ENCODE results near the gene CABCOCO1.

The CABCOCO1 gene

DNA sequence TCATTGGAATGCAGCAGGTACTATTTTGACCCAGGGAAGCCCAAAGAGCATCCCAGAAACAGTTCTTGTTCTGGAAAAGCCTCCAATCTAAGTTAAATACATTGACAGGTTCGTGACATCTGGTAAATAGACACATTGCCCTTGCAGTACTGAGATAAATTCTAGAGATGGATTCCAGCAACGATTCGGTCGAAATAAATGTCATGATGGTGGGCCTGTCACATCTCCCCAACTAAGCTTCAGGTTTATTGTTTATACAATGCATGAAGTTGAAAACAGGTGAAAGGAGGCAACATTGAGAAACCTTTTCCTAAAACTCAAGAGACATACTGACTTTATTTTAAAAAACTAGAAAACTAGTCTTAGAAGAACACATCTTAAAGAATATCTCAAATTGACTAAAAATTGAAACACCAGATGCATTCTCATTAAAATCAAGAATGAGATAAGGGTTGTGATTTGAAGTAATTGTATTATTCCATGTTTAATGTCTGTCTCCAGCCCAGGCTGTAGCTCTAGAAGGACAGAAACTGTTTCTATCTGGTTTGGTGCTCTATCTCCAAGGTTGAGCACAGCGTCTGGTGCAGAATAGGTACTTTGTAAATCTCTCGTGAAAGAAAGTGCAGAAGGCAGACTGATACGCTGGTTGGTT is 114.0 kb downstream of the CABCOCO1 start:
- no peak overlapping the region for H3K4me3 ChIP-seq (replicated peaks; ENCODE audit: low read depth, low read length)
- no peaks in the 10 kb centered on the region for H3K27me3 ChIP-seq (replicated peaks; ENCODE audit: control insufficient read depth, insufficient read depth, low read length)
- DNase-seq (ENCODE audit: extremely low read depth, insufficient read length) = no peak
- H3K36me3 ChIP-seq (ENCODE audit: control insufficient read depth, insufficient read depth, low read length) = no peaks in the 10 kb centered on the region
- TF ChIP-seq CTCF (IDR thresholded peaks at IDR 0.05; ENCODE audit: insufficient read depth, low read length, poor library complexity, severe bottlenecking) = no peak

DNA sequence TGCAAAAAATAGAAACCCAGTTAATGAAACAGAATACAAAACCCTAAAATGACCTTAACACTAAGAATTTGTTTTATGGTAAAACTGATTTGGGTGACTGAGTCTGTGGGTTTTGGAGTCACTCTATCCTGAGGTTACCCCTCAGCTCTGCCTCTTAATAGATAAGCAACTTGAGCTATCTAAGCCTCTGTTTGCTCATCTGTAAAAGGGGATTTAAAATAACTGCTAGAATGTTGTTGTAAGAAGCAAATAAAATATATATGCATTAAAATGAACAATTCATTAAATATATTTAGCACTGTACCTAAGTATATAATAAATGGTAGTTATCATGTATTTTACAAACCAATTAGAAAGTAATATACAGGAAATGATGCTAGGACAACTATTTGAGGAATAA is 115.4 kb downstream of the CABCOCO1 start:
- no peak for DNase-seq (ENCODE audit: extremely low read depth, insufficient read length)
- H3K4me3 ChIP-seq (replicated peaks; ENCODE audit: low read depth, low read length) = no peak overlapping the region

DNA sequence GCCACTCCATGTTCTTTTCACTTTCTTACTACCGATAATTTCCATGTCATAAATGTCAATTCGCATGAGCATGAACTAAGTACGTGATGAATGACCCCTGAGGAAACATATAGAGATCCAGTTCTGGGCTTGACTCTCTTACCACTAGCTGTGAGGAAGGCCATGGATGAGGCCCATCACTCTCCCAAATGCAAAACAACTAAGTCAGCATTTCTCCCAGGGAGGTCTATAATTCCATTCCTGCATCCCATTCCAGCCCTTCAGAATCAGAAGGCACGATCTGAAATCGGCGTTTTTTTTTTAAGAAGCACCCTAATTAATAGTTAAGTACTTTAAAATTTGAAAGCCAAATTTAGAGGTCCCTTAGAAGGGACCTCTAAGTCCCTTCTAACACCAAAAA is 116.5 kb downstream of the CABCOCO1 start:
- Histone ChIP-seq H3K27me3 (replicated peaks; ENCODE audit: control insufficient read depth, insufficient read depth, low read length) (no peaks in the 10 kb centered on the region), H3K4me3 (replicated peaks; ENCODE audit: low read depth, low read length) (no peak overlapping the region), H3K36me3 (ENCODE audit: control insufficient read depth, insufficient read depth, low read length) (no peaks in the 10 kb centered on the region)
- DNase-seq (ENCODE audit: extremely low read depth, insufficient read length) = no peak
- TF ChIP-seq CTCF (IDR thresholded peaks at IDR 0.05; ENCODE audit: insufficient read depth, low read length, poor library complexity, severe bottlenecking) = no peak

More for the DNA sequence above, 115.4 kb downstream of the CABCOCO1 start:
- H3K27me3 ChIP-seq (replicated peaks; ENCODE audit: control insufficient read depth, insufficient read depth, low read length) = no peaks in the 10 kb centered on the region
- no peak for TF ChIP-seq CTCF (IDR thresholded peaks at IDR 0.05; ENCODE audit: insufficient read depth, low read length, poor library complexity, severe bottlenecking)
- no peaks in the 10 kb centered on the region for H3K36me3 ChIP-seq (ENCODE audit: control insufficient read depth, insufficient read depth, low read length)

- H3K4me3 ChIP-seq (replicated peaks; ENCODE audit: low read depth, low read length) = no peak overlapping the region
- TF ChIP-seq CTCF (IDR thresholded peaks at IDR 0.05; ENCODE audit: insufficient read depth, low read length, poor library complexity, severe bottlenecking) = no peak
- no peaks in the 10 kb centered on the region for H3K36me3 ChIP-seq (ENCODE audit: control insufficient read depth, insufficient read depth, low read length)
- DNase-seq (ENCODE audit: extremely low read depth, insufficient read length) = no peak
- H3K27me3 ChIP-seq (replicated peaks; ENCODE audit: control insufficient read depth, insufficient read depth, low read length) = no peaks in the 10 kb centered on the region
These were observed 117.4 kb downstream of the CABCOCO1 start for GRCh38 chr10:61779950-61780659.

DNA sequence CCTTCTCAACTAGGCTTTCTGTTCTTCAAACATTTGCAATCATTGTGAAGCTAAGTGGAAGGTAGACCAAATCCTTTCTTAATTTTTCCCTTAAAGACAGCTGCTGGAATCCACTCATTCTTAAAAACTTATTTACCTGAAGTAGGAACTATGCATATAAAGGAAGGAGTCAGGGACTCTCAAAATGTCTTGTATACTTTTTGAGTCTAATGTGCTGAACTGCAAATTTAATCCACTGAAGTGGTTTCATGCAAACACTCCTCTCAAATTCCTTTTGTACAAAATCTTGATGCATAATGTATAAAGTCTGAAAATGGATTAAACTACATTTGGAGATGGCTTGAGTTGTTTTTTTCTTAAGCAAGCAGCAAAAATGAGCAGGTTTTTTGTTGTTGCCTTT is 118.0 kb downstream of the CABCOCO1 start:
- no peaks in the 10 kb centered on the region for H3K27me3 ChIP-seq (replicated peaks; ENCODE audit: control insufficient read depth, insufficient read depth, low read length)
- no peak for TF ChIP-seq CTCF (IDR thresholded peaks at IDR 0.05; ENCODE audit: insufficient read depth, low read length, poor library complexity, severe bottlenecking)
- H3K4me3 ChIP-seq (replicated peaks; ENCODE audit: low read depth, low read length) = no peak overlapping the region
- H3K36me3 ChIP-seq (ENCODE audit: control insufficient read depth, insufficient read depth, low read length) = no peaks in the 10 kb centered on the region
- no peak for DNase-seq (ENCODE audit: extremely low read depth, insufficient read length)

All from GM06990 (cell line).